ENCODE results near the gene TUBB4B.
"Not testable (repeated sequence)": the region's sequence is repeated elsewhere in the genome, so short reads cannot be mapped to it uniquely, and the experiment has no call there.

Gene TUBB4B

DNA sequence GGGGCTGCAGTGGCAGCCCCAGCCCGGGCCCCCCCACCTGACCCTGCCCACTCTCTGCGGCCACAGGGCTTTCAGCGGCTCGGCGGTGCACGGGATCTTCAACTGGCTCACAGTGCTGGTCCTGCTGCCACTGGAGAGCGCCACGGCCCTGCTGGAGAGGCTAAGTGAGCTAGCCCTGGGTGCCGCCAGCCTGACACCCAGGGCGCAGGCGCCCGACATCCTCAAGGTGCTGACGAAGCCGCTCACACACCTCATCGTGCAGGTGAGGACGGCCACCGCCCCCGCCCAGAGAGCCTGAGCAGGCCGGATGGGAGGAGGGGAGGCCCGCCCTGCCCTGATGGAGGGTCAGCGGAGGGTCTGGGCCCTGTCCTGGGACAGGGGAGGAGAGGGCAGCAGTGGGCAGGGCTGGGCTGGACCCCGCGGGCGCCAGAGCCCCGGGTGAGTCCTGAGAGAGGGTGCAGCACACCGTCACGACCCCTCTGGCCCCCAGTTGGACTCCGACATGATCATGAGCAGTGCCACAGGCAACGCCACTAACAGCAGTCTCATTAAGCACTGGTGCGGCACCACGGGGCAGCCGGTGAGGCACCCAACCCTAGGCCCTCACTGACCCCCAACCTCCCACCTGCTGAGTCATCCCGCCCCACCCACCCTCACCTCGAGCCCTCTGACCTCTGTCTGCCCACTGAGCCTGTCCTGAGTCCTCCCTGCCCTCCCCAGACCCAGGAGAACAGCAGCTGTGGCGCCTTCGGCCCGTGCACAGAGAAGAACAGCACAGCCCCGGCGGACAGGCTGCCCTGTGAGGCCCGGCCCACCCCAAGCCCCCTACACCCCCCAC lies 7.7 kb upstream of the TUBB4B start:
- no peak for TF ChIP-seq POLR2A (IDR thresholded peaks at IDR 0.05; ENCODE audit: low read depth, low read length)
- DNase-seq (ENCODE audit: insufficient read length, low spot score) = no peak

DNA sequence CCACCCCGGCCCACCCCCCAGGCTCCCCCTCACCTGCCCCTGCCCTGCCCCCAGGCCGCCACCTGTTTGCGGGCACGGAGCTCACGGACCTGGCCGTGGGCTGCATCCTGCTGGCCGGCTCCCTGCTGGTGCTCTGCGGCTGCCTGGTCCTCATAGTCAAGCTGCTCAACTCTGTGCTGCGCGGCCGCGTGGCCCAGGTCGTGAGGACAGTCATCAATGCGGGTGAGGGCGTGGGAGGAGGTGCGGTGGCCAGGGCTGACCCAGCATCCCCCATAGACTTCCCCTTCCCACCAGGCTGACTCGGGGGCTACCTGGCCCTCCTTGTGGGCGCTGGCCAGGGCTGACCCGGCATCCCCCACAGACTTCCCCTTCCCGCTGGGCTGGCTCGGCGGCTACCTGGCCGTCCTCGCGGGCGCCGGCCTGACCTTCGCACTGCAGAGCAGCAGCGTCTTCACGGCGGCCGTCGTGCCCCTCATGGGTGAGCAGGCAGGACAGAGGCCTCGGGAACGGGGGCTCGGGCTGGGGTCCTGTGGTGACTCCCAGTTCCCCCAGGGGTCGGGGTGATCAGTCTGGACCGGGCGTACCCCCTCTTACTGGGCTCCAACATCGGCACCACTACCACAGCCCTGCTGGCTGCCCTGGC lies 6.9 kb upstream of the TUBB4B start:
- no peak for FAIRE-seq
- no peak for TF ChIP-seq POLR2A (IDR thresholded peaks at IDR 0.05; ENCODE audit: low read depth, low read length)
- no peak for DNase-seq (ENCODE audit: insufficient read length, low spot score)

More for the DNA sequence above, 7.7 kb upstream of the TUBB4B start:
- no peak for FAIRE-seq

DNA sequence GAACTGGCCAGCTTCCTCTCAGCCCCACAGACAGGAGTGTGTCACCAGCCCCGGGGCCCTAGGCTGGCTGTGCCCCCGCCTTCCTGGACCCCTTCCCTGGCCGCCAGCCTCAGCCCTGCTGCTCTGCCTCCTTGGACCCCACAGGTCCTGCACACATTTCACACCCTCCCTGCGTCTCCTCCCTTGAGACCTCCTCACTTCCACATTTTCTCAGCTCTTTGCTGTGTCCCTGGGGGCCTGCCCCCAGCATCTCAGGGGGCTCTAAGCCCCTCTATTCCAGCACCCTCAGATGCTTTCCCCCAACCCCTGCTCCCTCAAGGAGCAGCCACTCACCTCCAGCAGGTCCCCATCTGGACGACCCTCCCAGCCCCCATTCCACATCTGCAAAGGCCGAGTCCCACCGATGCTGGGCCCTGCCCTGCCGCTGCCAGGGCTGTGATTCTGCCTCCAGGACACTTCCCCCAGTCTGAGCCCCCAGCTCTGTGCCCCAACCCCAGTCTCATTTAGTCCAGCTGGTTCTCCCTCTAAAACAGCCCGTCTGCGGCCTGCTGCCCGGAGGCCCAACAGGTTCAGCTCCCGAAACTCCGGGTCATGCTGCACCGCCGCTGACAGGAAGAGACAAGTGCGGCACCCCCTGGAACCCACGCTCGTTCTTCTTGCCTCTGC lies 6.2 kb upstream of the TUBB4B start:
- FAIRE-seq = no peak
- no peak for DNase-seq (ENCODE audit: insufficient read length, low spot score)
- TF ChIP-seq POLR2A (IDR thresholded peaks at IDR 0.05; ENCODE audit: low read depth, low read length) = no peak

DNA sequence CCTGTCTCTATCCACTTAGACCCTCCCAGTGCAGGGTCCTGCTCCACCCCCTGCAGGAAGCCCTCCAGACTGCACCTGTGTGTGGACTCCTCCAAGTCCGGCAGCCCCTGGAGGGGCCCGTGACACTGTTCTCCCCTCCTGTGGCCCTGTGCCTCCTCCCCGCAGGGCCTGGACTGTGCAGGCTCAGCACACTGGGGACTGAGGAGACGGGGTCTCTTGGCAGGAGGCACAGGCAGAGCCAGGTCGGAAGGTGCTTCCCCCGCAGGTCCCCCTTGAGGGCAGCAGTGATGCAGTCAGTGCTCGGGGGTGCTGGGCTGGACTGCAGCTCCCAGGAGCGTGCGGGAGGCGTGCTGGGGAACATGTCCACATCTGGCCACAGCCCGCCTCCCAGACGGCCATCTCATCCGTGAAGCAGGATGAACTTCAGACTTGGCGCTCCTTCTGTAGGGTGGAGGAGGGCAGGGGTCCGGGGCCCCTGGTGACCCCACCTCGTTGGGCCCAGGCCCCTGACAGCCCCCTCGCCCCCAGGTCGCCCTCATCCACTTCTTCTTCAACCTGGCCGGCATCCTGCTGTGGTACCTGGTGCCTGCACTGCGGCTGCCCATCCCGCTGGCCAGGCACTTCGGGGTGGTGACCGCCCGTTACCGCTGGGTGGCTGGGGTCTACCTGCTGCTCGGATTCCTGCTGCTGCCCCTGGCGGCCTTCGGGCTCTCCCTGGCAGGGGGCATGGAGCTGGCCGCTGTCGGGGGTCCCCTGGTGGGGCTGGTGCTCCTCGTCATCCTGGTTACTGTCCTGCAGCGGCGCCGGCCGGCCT lies 5.5 kb upstream of the TUBB4B start:
- TF ChIP-seq POLR2A (IDR thresholded peaks at IDR 0.05; ENCODE audit: low read depth, low read length) = no peak
- FAIRE-seq (no peak), DNase-seq (ENCODE audit: insufficient read length, low spot score) (no peak)

DNA sequence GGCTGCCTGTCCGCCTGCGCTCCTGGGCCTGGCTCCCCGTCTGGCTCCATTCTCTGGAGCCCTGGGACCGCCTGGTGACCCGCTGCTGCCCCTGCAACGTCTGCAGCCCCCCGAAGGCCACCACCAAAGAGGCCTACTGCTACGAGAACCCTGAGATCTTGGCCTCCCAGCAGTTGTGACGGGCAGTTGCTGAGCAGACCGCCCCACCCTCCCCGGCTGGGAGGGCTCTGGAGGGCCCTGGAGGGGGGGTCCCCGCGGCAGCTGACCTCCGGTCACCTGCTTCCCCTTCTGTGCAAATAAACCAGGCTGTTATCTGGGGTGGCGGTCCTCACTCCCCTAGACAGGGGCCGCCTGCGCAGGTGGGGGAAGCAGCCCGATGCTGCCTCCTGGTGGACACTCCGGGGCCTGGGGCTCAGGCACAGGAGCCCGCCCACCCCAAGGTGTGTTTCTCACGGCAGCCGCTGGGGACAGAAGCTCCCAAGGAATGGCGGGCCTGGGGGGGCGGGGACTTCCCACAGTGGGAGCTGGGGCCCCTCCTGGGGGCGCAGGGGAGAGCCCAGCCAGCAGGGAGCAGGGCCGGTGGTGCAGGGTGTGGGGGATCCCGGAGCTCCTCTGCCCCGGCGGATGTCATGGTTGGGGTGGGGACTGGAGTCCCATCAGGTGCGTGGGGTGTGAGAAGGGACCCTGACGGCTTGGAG lies 4.7 kb upstream of the TUBB4B start:
- DNase-seq (ENCODE audit: insufficient read length, low spot score) (peak; percentile 98), FAIRE-seq (no peak)
- no peak for TF ChIP-seq POLR2A (IDR thresholded peaks at IDR 0.05; ENCODE audit: low read depth, low read length)

DNA sequence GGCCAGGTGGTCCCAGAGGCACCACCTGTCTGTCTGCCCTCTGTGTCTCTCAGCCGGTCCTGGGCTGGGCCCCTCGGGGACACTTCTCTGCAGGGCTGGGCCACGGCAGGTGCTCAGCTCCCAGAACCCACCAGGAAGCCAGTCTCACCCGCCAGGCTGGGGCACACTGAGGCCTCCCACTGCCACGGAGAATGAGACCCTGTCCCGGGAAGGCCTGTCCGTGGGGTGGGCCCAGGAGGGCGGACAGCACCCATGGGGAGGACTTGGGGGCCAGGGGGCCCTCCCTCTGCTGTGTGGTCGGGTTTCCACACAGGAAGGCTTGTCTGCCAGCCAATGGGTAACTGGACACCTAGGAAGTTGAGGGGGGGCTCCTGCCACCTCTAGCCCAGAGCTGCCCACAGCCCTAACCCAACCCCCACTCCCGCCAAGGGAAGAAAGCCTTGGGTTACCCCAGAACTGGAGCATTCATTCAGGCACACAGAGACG lies 4.1 kb upstream of the TUBB4B start:
- DNase-seq (ENCODE audit: insufficient read length, low spot score) = no peak
- TF ChIP-seq POLR2A (IDR thresholded peaks at IDR 0.05; ENCODE audit: low read depth, low read length) = no peak
- FAIRE-seq = no peak

DNA sequence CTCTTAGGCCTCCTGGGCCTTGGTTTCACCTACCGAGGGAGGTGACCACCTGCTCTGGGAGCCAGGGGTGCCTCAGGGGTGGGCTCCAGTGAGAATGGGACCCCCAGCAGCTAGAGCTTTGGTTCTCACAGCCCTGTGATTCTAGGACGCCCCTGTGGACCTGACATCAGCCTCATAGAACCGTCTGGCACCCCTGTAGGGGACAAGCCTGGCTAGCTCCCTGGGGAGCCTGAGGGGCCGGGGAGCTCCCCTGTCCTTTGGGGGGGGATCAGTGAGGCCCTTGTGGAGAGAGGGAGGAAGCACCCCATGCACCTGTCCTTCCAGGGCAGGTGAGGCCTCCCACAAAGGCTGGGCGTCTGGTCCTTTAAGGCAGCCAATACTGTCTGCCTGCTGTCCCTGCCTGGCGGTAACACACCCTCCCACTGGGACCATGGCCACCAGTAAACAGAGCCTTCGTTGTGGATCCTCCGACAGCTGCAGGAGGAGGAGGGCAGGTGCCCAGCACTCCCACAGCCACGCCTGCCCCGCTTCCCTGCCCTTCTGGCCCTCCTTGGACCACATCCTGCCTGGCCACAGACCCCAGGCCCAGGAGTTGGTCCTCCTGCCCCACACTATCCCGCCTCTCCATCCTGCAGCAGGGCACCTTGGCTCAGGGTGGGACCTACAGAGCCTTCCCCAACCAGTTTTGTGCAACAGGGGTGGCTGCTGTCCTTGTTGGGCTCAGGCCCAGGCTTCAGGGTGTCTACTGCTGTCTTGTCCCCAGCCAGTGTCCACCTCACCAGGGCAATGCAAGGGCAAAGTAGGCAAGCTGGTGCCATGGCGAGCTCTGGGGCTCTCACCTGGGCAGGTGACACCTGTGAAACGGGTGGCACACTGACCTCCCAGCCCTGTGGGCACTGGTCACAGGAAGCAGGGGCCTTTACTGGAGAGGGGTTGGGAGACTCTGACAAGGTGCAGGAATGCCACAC lies 3.0 kb upstream of the TUBB4B start:
- no peak for FAIRE-seq
- no peak for TF ChIP-seq POLR2A (IDR thresholded peaks at IDR 0.05; ENCODE audit: low read depth, low read length)
- no peak for DNase-seq (ENCODE audit: insufficient read length, low spot score)

DNA sequence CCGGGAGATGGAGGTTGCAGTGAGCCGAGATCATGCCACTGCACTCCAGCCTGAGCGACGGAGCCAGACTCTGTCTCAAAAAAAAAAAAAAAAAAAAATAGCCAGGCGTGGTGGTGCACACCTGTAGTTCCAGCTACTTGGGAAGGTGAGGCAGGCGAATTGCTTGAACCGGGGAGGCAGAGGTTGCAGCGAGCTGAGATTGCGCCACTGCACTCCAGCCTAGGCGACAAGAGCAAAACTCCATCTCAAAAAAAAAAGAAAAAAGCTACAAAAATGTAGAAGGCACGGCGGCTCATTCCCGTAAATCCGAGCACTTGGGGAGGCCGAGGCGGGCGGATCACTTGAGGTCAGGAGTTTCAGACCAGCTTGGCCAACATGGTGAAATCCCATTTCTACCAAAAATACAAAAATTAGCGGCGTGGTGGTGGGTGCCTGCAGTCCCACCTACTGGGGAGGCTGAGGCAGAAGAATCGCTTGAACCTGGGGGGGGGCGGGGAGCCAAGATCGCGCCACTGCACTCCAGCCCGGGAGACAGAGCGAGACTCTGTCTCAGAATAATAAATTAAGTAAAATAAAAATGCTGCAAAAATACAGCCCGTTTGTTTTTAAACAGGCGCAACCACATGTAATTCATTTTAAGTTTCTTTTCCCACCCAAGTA lies 1.4 kb upstream of the TUBB4B start:
- not testable (repeated sequence) for DNase-seq (ENCODE audit: insufficient read length, low spot score)

DNA sequence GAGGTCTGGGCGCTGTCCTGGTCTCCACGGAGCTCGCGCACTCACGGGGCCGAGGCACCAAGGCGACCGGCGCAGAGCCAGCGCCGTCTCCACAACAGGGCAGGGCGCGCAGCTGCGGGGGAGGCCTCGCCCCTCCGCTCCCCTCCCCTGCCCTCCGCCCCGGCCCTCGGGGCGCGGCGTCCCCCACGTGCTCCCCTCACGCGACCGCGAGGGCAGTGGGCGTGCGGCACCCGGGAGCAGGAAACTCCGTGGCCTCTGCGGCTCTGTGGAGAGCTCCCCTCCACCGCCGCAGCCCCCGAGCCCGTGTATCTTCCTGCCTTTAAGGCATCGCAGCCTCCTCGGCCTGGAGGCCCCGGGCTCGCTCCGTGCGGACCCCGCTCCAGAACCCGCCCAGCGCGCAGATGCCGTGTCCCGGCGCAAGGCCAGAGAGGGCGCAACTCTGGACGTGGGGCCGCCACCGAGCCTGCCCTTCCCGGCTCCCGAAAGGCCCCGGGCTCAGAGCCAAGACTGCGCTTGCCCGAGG lies 708 bp upstream of the TUBB4B start:
- peak; percentile 92 for DNase-seq (ENCODE audit: insufficient read length, low spot score)
- no peak for FAIRE-seq
- peak; percentile 81 for TF ChIP-seq POLR2A (IDR thresholded peaks at IDR 0.05; ENCODE audit: low read depth, low read length)

More for the DNA sequence above, 1.4 kb upstream of the TUBB4B start:
- not testable (repeated sequence) for FAIRE-seq

DNA sequence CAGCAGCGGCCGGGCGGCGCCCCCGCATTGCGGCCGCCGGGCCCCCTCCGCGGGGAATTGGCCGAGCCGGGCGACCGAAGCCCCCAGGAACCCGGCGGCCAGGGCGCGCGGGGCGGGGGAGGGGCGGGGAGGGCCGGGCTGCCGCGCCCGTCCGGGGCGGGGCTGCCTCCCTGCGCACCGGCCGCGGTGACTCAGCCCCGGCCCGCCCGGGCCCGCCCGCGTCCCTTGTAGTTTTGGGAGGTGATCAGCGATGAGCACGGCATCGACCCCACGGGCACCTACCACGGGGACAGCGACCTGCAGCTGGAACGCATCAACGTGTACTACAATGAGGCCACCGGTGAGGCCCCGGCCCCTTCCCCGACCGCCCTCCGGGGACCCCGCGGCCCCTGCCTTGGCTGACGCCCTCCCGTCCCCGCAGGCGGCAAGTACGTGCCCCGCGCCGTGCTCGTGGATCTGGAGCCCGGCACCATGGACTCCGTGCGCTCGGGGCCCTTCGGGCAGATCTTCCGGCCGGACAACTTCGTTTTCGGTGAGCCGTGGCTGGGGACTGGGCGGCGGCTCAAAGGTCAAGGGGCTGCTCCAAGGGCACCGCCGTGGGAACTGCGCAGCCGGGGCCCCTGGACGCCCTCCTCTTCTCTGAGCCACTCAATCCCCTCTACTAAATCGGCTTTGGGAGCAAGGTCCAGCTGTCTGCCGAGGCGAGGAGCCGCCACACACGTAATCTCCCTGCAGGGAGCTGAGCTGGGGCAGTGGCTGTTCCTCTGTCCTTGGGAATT lies 592 bp downstream of the TUBB4B start:
- peak; percentile 13; the same call in 1 of the 2 replicates for TF ChIP-seq POLR2A (IDR thresholded peaks at IDR 0.05; ENCODE audit: low read depth, low read length)
- FAIRE-seq (no peak), DNase-seq (ENCODE audit: insufficient read length, low spot score) (no peak)

Data from H54 (cell line).